Measurements from ENCODE around the gene HACD3.
"Not testable (repeated sequence)": the region's sequence is repeated elsewhere in the genome, so short reads cannot be mapped to it uniquely, and the experiment has no call there.

Gene HACD3

DNA sequence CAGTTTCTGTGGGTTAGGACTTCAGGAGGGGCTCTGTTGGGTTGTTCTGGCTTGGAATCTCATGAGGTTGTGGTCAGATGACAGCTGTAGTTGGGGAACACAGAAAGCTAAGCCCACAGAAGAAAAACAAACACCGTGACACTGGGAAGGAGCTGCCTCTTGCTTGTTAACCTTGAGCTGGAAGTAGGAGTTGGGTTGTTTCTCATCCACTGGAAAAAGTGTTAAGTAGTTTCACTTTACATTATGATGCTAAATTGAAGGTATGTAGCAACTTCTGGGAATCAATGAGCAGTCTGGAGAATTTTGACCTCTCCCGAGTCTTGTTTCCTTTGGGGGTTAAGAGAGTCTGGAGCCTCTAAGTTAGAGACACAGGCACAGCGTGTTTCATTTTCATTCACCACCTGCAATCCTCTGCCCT lies 20.4 kb downstream of the HACD3 start:
- peak; percentile 50 for DNase-seq (ENCODE audit: low read depth)

DNA sequence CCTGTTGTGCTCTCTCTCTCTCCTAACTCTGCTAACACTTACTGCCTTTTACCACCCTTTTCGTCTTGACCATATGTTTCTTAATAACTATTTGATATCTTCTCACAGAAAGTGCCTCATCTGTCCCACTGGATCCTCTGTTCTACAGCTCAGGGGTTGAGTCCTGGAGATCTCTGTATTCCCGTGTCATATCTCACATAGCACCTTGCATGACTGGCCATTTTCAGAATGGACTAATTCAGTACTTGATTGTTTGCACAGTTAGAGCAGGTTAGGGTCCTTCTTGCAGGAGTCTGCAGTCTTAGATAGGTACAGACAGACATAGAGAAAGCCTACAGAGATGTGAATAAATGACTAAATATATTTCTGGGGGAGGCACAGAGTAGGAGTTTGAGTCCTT lies 20.9 kb downstream of the HACD3 start:
- DNase-seq (ENCODE audit: low read depth): no peak

DNA sequence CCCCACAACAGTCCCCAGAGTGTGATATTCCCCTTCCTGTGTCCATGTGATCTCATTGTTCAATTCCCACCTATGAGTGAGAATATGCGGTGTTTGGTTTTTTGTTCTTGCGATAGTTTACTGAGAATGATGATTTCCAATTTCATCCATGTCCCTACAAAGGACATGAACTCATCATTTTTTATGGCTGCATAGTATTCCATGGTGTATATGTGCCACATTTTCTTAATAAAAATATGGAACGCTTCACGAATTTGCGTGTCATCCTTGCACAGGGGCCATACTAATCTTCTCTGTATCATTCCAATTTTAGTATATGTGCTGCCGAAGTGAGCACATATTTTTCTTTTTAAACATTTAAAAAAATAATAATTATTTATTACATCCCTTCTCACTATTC lies 22.6 kb downstream of the HACD3 start:
- not testable (repeated sequence) for DNase-seq (ENCODE audit: low read depth)

DNA sequence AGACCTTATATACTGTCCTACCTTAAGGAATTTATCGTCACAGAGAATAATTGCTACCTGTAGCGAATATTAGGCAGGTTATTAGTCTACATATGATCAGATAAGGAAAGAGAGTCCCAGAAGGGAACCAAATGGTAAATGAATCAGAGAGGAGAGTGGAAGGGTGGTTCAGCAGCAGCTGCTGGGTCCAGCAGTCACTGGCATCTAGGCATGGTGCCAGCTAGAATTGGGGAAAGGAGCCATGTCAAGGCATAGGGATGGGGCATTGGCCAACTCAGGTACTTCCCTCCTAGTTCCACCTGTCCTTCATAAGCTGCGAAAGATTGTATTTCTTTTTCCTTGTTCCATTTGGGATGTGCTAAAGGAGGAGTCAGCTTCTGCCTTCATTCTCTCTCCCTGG lies 23.4 kb downstream of the HACD3 start:
- DNase-seq (ENCODE audit: low read depth): no peak

DNA sequence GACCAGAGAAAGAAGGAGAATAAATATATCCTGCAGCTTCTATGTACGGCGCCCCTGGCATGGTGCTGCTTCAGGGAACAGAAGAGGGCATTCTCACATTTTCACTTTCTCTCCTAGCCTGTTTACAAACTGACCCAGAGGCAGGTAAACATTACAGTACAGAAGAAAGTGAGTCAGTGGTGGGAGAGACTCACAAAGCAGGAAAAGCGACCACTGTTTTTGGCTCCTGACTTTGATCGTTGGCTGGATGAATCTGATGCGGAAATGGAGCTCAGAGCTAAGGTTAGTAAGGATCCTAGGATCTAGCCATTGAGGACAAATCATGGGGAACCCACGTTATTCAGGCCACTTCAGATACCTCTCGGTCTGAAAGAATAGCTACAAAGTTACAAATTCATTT lies 26.4 kb downstream of the HACD3 start:
- DNase-seq (ENCODE audit: low read depth): no peak

DNA sequence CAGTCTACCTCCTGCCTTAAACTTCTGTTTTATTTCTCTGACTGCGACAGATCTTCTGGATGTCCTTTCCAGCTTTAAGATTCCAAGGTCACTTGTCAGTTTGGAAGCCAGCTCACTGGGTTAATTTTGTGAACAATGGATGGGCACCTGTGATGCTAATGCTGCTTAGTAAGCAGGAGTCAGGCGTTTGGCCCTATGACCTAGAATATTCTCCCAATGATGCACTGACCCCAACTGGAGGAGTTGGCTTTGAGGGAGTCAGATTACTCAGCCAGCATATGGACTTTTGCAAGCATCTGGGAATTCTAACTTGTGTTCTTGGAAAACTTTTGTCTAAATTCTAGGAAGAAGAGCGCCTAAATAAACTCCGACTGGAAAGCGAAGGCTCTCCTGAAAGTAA lies 28.1 kb downstream of the HACD3 start:
- peak; percentile 33 for DNase-seq (ENCODE audit: low read depth)

DNA sequence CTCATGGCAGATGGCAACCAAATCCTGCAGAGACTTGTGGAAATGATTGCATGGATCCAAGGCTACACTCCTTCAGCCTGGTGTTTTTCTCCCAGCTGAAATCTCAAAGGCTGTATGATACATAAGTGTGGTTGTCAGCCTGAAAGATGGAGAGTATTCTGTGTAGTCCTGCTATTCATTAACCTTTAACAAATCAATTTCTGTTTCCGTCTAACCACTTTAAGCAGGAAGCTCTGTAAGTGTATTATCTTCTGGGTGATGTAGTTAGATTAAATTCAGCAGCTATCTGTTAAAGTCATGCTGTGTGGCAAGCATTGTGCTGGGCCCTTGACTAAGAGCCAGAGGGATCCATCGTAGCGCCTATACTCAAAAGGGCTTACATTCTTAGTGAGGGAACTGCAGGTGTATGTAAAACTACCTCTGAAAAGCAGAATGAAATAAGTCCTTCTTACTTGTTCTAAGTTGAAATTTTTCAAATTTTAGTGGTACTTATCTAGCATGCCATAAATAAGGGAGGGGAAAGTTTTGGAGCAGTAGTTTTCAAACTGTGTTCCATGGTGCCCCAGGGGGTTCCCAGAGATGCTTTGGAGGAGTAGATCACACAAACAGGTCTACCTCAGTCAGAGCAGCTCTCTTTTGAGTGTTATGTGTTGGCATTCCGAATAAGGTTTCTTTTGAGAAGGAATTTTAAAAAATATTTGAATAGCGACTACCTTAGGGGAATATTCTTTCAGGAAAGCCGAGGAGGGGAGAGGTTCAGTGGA lies 28.9 kb downstream of the HACD3 start:
- DNase-seq (ENCODE audit: low read depth): no peak

DNA sequence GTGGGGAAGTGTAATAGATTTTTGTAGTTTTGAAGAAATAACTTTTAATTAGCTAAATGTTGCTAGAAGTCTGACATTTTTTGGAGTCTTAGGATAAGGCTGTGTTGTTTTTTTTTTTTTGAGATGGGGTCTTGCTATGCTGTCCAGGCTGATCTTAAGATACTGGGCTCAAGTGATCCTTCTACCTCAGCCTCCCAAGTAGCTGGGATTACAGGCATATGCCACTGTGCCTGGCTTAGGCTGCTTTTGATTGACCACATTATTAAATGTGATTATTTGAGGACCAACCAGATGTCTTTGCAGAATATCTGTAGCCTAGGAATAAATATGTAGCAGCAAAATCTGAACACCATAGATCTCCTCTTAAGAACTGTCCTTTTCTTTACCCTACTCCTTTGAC lies 29.7 kb downstream of the HACD3 start:
- DNase-seq (ENCODE audit: low read depth): no peak

DNA sequence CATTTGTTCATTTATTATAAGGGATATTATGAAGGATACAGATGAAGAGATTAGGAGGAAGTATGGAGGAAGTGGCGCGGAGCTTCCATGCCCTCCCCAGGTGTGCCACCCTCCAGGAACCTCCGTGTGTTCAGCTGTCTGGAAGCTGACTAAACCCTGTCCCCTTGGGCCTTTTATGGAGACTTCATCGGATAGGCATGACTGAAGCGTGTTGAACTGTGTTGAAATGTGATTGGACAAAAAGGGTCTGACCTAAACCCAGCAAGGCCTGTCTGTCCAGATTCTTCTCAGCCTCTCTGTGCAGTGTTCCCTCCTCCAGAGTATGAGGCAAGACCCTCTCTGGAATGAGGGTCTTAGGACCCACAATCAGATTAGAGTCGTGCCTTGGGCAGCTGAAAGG lies 31.7 kb downstream of the HACD3 start:
- no peak for DNase-seq (ENCODE audit: low read depth)

DNA sequence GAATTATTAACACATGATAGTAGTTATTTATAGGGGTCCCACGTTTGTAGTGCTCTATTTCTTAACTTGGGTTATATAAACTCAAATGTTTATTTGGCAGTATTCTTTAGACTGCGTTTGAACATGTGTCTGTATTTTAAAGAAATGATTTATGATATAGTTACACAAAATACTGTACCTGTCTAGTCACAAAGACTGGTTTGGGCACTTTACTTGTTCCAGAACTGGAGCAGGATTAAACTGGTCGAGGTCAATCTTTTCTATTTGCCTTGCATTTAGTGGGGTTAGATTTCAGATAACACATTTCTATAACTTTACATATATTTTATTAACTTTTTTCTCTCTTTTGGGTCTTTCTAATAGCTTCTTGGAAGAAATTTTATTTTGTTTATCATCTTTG lies 39.5 kb downstream of the HACD3 start:
- DNase-seq (ENCODE audit: low read depth): no peak

DNA sequence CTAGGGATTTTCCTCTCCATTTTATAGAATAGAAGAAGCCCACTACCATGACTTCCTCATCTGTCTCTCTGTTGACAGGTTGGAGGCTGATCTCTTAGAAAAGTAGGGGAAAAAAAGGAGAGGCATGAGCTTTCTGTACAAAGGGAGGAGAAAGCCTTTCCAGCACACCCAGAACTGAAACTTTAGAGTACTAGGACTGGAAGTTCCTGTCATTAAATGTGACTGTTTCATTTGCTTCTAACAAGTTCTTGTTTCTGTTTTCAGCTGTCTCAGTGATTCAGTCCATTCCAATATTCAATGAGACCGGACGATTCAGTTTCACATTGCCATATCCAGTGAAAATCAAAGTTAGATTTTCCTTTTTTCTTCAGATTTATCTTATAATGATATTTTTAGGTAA lies 41.7 kb downstream of the HACD3 start:
- no peak for DNase-seq (ENCODE audit: low read depth)

DNA sequence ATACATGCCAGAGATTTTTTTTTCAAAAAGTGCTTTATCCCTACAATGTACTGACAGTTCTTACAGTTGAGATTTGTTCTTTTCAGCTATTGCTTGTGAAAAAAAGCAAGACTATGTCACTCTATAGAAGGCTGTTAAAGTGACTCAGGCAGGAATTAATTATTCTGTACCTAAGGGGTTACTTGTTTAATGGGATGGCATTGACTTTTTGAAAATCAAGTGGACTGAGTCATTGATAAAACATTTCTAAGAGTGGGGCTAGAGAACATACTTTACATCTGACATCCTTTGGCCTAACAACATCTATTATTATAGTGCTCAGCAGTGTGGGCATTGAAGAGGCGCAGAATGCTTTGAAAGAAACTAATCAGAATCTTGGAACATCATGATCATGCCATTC lies 46.4 kb downstream of the HACD3 start:
- DNase-seq (ENCODE audit: low read depth): peak; percentile 87

DNA sequence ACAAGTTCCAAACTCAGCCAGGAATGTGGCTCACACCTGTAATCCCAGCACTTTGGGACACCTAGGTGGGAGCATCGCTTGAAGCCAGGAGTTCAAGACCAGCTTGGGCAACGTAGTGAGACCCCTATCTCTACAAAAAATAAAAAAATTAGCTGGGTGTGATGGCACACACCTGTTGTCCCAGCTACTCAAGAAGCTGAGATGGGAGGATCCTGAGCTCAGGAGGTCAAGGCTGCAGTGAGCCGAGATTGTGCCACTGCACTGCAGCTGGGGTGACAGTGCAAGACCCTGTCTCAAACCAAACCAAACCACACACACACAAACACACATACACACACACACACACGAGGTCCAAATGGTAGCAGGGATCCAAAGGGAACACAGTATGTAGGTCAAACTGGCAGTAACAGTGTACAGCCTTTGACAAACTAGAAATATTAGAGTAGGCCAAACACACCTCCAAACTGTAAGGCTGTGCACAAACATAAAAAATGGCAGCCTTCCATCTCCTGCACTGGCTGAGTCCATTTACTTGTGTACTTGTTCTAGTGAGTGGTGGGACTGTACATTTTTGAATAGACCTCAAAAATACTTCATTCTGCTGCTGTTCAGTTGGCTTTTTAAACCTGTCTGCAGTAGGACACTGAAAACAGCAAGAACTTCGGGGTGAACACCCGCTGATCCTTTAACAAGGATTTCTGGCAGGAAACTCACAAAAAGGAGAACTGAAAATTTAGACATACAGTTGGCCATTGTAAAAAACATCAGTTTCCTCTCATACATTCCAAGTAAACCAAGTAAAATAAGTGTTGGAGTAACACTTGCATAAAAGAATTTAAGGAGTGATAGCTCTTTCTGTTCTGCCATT lies 47.1 kb downstream of the HACD3 start:
- DNase-seq (ENCODE audit: low read depth): no peak

DNA sequence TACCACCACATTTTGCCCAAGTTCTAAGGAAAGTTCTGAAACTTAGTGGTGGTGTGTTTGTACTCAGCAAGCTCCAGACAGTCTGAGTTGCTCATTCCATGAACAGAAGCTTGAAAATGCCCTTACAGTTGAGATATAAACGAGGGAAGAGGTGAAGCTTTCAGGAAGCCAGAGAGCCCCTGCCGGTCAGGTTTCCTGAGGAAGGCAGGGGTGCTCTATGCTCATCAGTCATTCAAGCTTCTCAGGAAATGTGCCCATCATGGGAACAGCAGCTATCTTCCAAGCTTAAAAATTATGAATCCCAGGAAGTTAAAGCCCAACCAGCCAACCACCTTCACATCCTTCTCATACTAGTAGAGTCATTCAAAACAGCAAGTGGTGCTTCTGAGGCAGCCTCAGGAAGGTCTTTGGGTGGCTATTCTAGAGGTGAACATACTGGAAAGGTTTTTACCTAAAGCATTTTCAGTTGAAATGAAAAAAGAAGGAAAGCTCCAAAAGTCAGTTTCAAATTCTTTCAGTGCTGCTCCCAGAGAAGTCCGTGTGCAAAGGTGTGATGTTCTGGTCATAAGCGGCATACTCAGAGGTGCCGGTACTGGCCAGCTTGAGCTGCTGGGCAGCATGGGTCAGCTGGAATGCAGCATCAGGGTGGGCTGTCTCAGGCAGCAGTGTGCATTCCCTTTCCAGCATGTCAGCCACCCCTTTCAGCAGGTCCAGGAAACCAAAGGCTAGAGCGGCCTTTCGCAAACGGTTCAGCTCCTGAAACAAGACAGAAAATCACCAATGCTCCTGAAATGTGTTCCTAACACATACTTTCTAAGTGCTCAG lies 48.9 kb downstream of the HACD3 start:
- DNase-seq (ENCODE audit: low read depth): peak; percentile 23

DNA sequence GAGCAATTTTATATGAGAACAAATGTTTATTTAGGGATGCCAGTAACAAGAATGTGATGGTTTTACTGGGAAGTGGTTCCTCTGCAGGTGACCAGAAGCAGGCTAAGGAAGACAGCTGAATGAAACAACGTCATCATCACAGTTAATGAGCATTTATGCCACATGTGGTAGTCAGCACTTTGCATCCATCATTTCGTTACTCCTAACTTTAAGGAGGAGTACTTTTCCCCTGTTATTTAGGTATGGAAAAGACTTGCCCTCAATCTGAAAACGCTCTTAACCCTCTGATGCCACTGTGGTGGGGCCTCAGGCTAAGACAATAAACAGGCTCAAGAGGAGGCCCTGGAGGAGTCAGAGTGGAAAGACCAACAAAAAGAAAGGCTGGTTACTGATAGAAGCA lies 49.5 kb downstream of the HACD3 start:
- no peak for DNase-seq (ENCODE audit: low read depth)

DNA sequence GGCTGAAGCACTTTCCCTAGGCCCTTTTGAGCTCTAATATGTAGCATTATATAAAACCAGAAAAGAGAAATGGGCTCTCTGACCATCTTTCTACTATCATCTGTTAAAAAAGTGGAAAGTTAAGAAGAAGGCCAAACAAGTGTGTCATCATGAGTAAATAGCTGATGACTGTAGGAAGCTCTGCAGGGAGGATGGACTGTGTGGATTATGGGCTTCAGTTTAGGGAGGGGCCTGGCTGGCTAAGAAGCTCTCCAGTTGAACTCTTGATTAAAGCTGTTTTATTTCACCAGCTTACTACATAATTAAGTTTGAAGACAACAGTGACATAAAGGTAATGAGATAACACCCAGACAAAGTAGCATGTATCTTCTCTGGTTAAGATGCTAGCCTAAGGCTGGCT lies 50.0 kb downstream of the HACD3 start:
- DNase-seq (ENCODE audit: low read depth): peak; percentile 84

DNA sequence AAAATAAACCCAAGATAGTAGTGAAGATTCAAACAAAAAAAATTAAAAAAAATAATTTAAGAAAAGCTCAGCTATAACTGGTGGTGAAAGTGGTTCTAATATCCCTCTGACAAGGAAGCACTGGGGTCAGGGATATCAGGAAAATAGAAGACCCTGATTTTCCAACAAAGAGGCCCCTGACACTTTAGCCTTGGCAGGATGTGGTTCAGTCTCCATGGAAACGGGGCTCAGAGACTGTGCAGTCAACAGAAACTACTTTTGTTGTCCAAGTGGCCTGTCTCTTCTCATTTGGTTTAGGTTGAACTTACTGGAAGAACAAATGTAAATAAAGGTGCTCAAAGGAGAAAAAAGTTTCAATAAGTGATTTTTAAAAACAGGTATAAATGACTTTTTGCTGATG lies 53.4 kb downstream of the HACD3 start:
- DNase-seq (ENCODE audit: low read depth): peak; percentile 59

DNA sequence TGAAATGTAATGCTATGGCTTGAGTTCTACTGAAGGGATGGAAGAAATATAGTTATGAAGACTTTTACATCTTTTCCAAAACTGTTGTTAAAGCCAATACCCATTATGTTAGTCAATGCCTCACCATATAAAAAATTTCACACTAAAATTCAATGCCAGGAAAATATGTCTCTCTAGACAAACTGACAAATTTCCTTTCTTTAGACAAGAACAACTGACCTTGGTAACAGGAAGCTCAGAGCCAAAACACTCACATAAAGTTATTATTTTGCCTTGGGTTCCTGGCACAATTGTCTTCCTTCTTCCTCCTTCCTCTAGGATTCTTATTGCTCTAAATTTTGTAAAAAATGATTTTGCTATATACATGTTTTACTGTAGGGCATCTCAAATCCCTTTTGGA lies 54.0 kb downstream of the HACD3 start:
- no peak for DNase-seq (ENCODE audit: low read depth)

DNA sequence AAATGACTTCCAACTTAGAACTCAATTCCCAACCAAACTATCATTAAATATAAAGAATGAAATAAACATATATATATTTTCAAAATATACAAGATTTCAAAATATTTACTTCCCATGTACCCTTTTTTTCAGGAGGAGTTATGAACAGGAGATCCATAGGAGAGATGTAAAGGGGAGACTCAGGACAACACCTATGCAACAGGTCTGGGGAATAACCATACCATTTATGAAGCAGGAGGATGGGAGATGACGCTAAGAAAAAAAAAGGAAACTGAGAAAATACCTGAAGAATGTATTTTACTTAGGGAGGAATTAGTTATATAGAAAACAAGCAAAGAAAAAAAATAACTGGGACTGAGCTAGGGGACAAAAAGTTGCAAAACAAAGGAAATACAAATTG lies 56.8 kb downstream of the HACD3 start:
- DNase-seq (ENCODE audit: low read depth): no peak

DNA sequence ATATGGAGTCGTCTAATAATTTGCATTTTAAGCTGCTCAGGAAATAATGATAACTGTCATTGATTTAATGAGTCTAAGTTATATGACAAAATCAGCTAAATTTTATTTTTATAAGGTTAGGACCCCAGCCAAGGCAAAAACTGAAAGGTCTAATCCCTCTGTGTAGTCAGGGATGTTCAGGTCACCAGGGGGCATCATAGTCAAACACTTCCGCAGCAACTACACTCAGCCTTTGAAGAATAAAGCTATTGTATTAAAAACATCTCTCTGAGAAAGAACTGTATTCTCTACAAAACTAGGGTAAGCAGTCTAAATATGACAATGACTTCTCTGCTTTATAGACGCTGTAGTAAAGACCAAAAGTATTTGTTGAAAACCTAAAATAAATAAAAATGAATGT lies 65.7 kb downstream of the HACD3 start:
- no peak for DNase-seq (ENCODE audit: low read depth)

DNA sequence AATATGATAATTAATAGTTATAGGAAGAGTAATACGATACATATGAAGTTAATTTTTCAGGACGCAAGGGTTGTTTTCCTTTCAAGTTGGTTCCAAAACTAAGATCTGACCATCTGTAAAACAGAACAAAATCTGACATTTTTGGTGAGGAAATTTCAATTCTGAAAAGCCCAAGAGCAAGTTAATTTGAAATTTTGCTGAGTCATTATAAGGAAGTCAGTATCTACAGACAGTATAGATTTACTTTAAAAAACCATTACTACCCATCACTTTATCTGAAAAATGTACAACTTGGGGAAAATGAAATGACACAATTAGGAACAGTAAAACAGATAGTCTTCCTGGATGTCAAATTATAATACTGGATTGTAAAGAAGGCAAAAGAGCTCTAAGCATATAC lies 68.2 kb downstream of the HACD3 start:
- DNase-seq (ENCODE audit: low read depth): no peak

DNA sequence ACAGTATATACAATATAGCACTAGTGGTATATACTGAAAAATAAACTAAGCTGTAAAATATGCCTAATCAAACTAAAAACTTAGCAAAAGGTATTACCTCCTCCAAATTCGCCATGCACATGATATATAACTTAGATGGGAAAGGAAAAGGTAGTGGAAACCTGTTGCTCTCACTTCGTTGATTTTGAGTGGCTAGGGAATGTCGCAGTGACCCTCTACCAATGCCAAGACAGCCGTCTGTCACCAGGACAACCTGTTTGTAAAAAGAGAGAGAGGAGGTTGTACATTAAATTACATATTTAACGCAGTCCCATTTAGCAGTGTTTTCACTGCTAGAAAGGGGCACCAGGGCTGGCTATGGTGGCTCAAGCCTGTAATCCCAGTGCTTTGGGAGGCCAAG lies 69.4 kb downstream of the HACD3 start:
- DNase-seq (ENCODE audit: low read depth): no peak

DNA sequence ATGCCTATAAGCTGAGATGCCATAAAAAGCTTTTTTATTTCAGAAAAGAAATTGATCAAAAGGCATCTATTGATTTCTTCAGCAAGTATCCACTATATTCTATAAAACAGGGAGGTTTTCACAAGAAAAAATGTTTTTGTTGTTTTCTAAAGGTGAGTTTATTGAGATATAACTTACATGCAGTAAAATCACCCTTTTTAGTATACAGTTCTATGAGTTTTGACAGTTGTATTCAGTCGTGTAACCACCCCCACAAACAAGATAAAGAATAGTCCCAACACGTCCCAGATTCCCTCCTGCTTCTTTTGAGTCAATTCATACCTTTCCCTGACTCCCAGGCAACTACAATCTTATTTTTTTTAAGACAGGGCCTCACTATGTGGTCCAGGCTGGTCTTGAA lies 72.9 kb downstream of the HACD3 start:
- no peak for DNase-seq (ENCODE audit: low read depth)

All from EH (cell line).